ENCODE data around the gene ATXN2.

DNA sequence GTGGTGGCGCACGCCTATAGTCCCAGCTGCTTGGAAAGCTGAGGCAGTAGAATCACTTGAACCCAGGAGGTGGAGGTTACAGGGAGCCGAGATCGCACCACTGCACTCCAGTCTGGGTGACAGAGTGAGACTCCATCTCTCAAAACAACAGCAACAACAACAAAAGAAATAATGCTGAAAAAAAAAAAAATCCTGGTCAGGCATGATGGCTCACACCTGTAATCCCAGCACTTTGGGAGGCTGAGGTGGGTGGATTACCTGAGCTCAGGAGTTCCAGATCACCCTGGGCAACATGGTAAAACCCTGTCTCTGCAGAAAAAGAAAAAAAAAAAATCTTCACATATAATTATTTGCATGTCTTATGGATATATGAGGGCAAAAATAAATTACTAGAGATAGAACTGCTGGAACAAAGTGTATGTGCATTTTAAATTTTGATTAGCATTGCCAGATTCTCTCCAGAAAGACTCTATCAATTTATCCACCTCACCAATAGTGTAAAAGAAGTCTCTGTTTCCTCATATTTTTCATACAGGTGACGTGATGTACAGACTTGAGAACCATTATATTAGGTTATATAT, 75.4 kb downstream of the ATXN2 start:
- TF ChIP-seq, protein P1, sequence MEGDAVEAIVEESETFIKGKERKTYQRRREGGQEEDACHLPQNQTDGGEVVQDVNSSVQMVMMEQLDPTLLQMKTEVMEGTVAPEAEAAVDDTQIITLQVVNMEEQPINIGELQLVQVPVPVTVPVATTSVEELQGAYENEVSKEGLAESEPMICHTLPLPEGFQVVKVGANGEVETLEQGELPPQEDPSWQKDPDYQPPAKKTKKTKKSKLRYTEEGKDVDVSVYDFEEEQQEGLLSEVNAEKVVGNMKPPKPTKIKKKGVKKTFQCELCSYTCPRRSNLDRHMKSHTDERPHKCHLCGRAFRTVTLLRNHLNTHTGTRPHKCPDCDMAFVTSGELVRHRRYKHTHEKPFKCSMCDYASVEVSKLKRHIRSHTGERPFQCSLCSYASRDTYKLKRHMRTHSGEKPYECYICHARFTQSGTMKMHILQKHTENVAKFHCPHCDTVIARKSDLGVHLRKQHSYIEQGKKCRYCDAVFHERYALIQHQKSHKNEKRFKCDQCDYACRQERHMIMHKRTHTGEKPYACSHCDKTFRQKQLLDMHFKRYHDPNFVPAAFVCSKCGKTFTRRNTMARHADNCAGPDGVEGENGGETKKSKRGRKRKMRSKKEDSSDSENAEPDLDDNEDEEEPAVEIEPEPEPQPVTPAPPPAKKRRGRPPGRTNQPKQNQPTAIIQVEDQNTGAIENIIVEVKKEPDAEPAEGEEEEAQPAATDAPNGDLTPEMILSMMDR (IDR thresholded peaks at IDR 0.05), result no peak
- TF ChIP-seq POLR2A (IDR thresholded peaks at IDR 0.05), result no peak

Data from breast epithelium (tissue), 3 donors.